ENCODE results near the gene PUS7L. TPM values are rescaled to one million over a fixed set of nuclear protein-coding genes. Genes with fewer than 3 reads are reported as not detected.
A peak's percentile ranks its signal among the peaks of the same experiment; 100 is the strongest.

PUS7L gene
- total RNA-seq, 1 experiment from 2014 or later = 15.3 TPM

- ATAC-seq (no peak), DNase-seq (ENCODE audit: low read depth, low spot score) (no peak)
- Histone ChIP-seq H3K9me2 (ENCODE audit: insufficient read depth) (no peaks in the 10 kb centered on the region), H3K27me3 (ENCODE audit: insufficient read depth, low read length) (no peaks in the 10 kb centered on the region), H2AFZ (ENCODE audit: low read depth, low read length, poor library complexity, severe bottlenecking) (no peak overlapping the region), H3K4me3 (replicated peaks in 1 of 2; ENCODE audit: low read depth in 1 of 2, low read length in 2 of 2) (no peak overlapping the region), H3K9me3 (ENCODE audit: control insufficient read depth in 1 of 2, insufficient read depth in 1 of 2, low read depth in 1 of 2, low read length in 2 of 2) (no peaks in the 10 kb centered on the region), H4K20me1 (ENCODE audit: insufficient read depth) (no peaks in the 10 kb centered on the region), H3K27ac (ENCODE audit: low read depth, low read length) (no peak overlapping the region), H3K79me2 (ENCODE audit: insufficient read depth, low read length) (no peaks in the 10 kb centered on the region), H3K4me1 (ENCODE audit: control insufficient read depth in 1 of 2, insufficient read depth in 2 of 2, low read length in 2 of 2) (no peaks in the 10 kb centered on the region), H3K9ac (ENCODE audit: low read length) (no peak overlapping the region), H3K36me3 (ENCODE audit: control insufficient read depth in 1 of 2, insufficient read depth in 2 of 2, low read length in 2 of 2) (peaks cover 7 to 11% of the 10 kb centered on the region in 2 experiments; a peak in 3 of 4 replicates), H3K4me2 (ENCODE audit: low read length) (no peak overlapping the region)
- CTCF ChIA-PET = no interaction called here
- TF ChIP-seq CTCF (IDR thresholded peaks at IDR 0.05 in 2 of 3, conservative IDR thresholded peaks at IDR 0.05 in 1 of 3; ENCODE audit: borderline replicate concordance in 1 of 3, insufficient read depth in 1 of 3, low read depth in 2 of 3, low read length in 2 of 3) (peak in 2 of 3 experiments; percentile 12 to 20; a peak in 1 of 6 replicates), JUND (IDR thresholded peaks at IDR 0.05) (no peak), MAX (IDR thresholded peaks at IDR 0.05) (no peak), FOSL1 (IDR thresholded peaks at IDR 0.05; ENCODE audit: low read depth) (no peak), EZH2phosphoT487 (IDR thresholded peaks at IDR 0.05; ENCODE audit: borderline replicate concordance) (no peak)
- BruUV-seq (replicated peaks) = no TSS peak
- POLR2A ChIA-PET = no interaction called here
- intact Hi-C loops (cut with micrococcal nuclease) = no loop called here
- RAD21 ChIA-PET (ENCODE audit: low non-redundant PET in 1 of 2, low total read pairs in 2 of 2, uncharacterized antibody in 2 of 2, unreplicated experiment in 2 of 2) = no interaction called here
These were observed 24.9 kb downstream of the PUS7L start for GRCh38 chr12:43733687-43734086.

- no peaks in the 10 kb centered on the region for H3K4me1 ChIP-seq (ENCODE audit: control insufficient read depth in 1 of 2, insufficient read depth in 2 of 2, low read length in 2 of 2)
These were observed 28.3 kb downstream of the PUS7L start for GRCh38 chr12:43730283-43730682.

More at GRCh38 chr12:43730283-43730682, 28.3 kb downstream of the PUS7L start:
- intact Hi-C loops (cut with micrococcal nuclease) = no loop called here
- ATAC-seq = no peak
- BruUV-seq (replicated peaks) = no TSS peak
- Histone ChIP-seq H3K4me3 (replicated peaks in 1 of 2; ENCODE audit: low read depth in 1 of 2, low read length in 2 of 2) (no peak overlapping the region), H3K4me2 (ENCODE audit: low read length) (no peak overlapping the region), H4K20me1 (ENCODE audit: insufficient read depth) (no peaks in the 10 kb centered on the region), H3K36me3 (ENCODE audit: control insufficient read depth in 1 of 2, insufficient read depth in 2 of 2, low read length in 2 of 2) (peaks cover 3 to 4% of the 10 kb centered on the region in 2 experiments; a peak in 3 of 4 replicates), H3K9me2 (ENCODE audit: insufficient read depth) (no peaks in the 10 kb centered on the region), H2AFZ (ENCODE audit: low read depth, low read length, poor library complexity, severe bottlenecking) (no peak overlapping the region), H3K9ac (ENCODE audit: low read length) (no peak overlapping the region), H3K79me2 (ENCODE audit: insufficient read depth, low read length) (no peaks in the 10 kb centered on the region), H3K27me3 (ENCODE audit: insufficient read depth, low read length) (no peaks in the 10 kb centered on the region), H3K9me3 (ENCODE audit: control insufficient read depth in 1 of 2, insufficient read depth in 1 of 2, low read depth in 1 of 2, low read length in 2 of 2) (no peaks in the 10 kb centered on the region), H3K27ac (ENCODE audit: low read depth, low read length) (no peak overlapping the region)
- POLR2A ChIA-PET = no interaction called here
- CTCF ChIA-PET = no interaction called here
- no peak for TF ChIP-seq ZNF274 (IDR thresholded peaks at IDR 0.05; ENCODE audit: low read depth, low read length)
- RAD21 ChIA-PET (ENCODE audit: low non-redundant PET in 1 of 2, low total read pairs in 2 of 2, uncharacterized antibody in 2 of 2, unreplicated experiment in 2 of 2) = no interaction called here
- no peak for DNase-seq (ENCODE audit: low read depth, low spot score)

All from HCT116 (cell line).